ENCODE results near the gene HMX3. TPM values are rescaled to one million over a fixed set of nuclear protein-coding genes. Genes with fewer than 3 reads are reported as not detected.

Gene HMX3
- total and polyA plus RNA-seq, 2 of the 13 experiments (the other 11 are each of a cell fraction or from before 2014, with no cell fraction given): not detected

DNA sequence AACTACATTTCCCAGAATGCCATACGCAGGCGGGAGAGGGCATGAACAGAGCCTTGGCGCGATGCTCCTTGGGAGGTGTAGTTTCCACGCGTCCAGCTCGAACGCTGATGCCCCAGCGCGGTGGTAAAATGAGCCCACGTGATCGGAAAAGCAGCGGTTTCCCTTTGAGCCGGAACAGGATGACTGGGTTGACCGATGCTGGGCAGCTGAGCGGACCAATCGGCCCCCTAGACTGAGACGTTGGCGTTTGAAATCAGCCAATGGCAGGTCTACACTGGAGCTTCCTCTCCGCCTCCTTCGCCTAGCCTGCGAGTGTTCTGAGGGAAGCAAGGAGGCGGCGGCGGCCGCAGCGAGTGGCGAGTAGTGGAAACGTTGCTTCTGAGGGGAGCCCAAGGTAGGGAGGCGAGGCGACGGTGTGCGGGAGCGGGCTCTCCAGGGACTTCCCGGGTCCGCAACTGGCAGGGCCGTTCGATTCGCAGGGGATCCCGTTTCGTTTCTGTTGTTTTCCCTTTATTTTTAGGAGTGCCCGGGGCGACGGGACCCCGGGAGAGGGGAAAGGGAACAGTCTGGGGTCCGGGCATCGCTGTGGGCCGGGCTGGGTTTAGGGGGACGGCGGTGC is 18.4 kb downstream of the HMX3 start, which contains the start of gene BUB3 (continued):
- TF ChIP-seq, protein P1, sequence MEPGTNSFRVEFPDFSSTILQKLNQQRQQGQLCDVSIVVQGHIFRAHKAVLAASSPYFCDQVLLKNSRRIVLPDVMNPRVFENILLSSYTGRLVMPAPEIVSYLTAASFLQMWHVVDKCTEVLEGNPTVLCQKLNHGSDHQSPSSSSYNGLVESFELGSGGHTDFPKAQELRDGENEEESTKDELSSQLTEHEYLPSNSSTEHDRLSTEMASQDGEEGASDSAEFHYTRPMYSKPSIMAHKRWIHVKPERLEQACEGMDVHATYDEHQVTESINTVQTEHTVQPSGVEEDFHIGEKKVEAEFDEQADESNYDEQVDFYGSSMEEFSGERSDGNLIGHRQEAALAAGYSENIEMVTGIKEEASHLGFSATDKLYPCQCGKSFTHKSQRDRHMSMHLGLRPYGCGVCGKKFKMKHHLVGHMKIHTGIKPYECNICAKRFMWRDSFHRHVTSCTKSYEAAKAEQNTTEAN (CRISPR knock-in tag; conservative IDR thresholded peaks at IDR 0.05): no peak
- peak; percentile 56 for TF ChIP-seq ERF (CRISPR knock-in tag; IDR thresholded peaks at IDR 0.05)
- TF ChIP-seq ARID2 (CRISPR knock-in tag; IDR thresholded peaks at IDR 0.05; ENCODE audit: borderline replicate concordance): no peak
- no peak for TF ChIP-seq TCF7L2 (IDR thresholded peaks at IDR 0.05; ENCODE audit: low read depth, low read length)
- TF ChIP-seq PHF20 (CRISPR knock-in tag; IDR thresholded peaks at IDR 0.05): peak; percentile 21; the same call in 1 of the 2 replicates
- no peak for TF ChIP-seq KDM4B (CRISPR knock-in tag; IDR thresholded peaks at IDR 0.05)
- no peak for TF ChIP-seq PHF21A (CRISPR knock-in tag; IDR thresholded peaks at IDR 0.05)
- TF ChIP-seq NR2F6 (IDR thresholded peaks at IDR 0.05): no peak
- TF ChIP-seq NR2F6 (CRISPR knock-in tag; IDR thresholded peaks at IDR 0.05): no peak
- no peak for TF ChIP-seq ZBTB1 (CRISPR knock-in tag; IDR thresholded peaks at IDR 0.05; ENCODE audit: borderline replicate concordance)
- TF ChIP-seq, protein P2, sequence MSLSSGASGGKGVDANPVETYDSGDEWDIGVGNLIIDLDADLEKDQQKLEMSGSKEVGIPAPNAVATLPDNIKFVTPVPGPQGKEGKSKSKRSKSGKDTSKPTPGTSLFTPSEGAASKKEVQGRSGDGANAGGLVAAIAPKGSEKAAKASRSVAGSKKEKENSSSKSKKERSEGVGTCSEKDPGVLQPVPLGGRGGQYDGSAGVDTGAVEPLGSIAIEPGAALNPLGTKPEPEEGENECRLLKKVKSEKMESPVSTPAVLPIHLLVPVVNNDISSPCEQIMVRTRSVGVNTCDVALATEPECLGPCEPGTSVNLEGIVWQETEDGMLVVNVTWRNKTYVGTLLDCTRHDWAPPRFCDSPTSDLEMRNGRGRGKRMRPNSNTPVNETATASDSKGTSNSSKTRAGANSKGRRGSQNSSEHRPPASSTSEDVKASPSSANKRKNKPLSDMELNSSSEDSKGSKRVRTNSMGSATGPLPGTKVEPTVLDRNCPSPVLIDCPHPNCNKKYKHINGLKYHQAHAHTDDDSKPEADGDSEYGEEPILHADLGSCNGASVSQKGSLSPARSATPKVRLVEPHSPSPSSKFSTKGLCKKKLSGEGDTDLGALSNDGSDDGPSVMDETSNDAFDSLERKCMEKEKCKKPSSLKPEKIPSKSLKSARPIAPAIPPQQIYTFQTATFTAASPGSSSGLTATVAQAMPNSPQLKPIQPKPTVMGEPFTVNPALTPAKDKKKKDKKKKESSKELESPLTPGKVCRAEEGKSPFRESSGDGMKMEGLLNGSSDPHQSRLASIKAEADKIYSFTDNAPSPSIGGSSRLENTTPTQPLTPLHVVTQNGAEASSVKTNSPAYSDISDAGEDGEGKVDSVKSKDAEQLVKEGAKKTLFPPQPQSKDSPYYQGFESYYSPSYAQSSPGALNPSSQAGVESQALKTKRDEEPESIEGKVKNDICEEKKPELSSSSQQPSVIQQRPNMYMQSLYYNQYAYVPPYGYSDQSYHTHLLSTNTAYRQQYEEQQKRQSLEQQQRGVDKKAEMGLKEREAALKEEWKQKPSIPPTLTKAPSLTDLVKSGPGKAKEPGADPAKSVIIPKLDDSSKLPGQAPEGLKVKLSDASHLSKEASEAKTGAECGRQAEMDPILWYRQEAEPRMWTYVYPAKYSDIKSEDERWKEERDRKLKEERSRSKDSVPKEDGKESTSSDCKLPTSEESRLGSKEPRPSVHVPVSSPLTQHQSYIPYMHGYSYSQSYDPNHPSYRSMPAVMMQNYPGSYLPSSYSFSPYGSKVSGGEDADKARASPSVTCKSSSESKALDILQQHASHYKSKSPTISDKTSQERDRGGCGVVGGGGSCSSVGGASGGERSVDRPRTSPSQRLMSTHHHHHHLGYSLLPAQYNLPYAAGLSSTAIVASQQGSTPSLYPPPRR (CRISPR knock-in tag; IDR thresholded peaks at IDR 0.05; ENCODE audit: borderline replicate concordance): no peak
- TF ChIP-seq MED1 (CRISPR knock-in tag; IDR thresholded peaks at IDR 0.05): no peak
- TF ChIP-seq SAFB2 (CRISPR knock-in tag; IDR thresholded peaks at IDR 0.05; ENCODE audit: borderline replicate concordance, low read depth): peak; percentile 61; the same call in 1 of the 2 replicates
- TF ChIP-seq ZNF484 (CRISPR knock-in tag; IDR thresholded peaks at IDR 0.05; ENCODE audit: borderline replicate concordance, low read depth): no peak
- no peak for TF ChIP-seq U2AF1 (optimal IDR thresholded peaks at IDR 0.05; ENCODE audit: low read depth, low read length)
- no peak for TF ChIP-seq ZNF446 (CRISPR knock-in tag; IDR thresholded peaks at IDR 0.05)
- TF ChIP-seq RAD21 (CRISPR knock-in tag; IDR thresholded peaks at IDR 0.05): no peak
- no peak for TF ChIP-seq IKZF1 (IDR thresholded peaks at IDR 0.05)
- no peak for TF ChIP-seq KDM6A (CRISPR knock-in tag; IDR thresholded peaks at IDR 0.05; ENCODE audit: low read depth)
- no peak for TF ChIP-seq JDP2 (CRISPR knock-in tag; IDR thresholded peaks at IDR 0.05; ENCODE audit: borderline replicate concordance)
- no peak for TF ChIP-seq ZNF160 (CRISPR knock-in tag; IDR thresholded peaks at IDR 0.05)
- TF ChIP-seq NFKB2 (CRISPR knock-in tag; IDR thresholded peaks at IDR 0.05; ENCODE audit: borderline replicate concordance): no peak
- TF ChIP-seq ZSCAN20 (CRISPR knock-in tag; IDR thresholded peaks at IDR 0.05; ENCODE audit: borderline replicate concordance): no peak
- no peak for TF ChIP-seq ZKSCAN5 (CRISPR knock-in tag; IDR thresholded peaks at IDR 0.05)
- TF ChIP-seq FIP1L1 (IDR thresholded peaks at IDR 0.05; ENCODE audit: borderline replicate concordance, insufficient read depth, low read depth, low read length): no peak
- TF ChIP-seq GATAD1 (CRISPR knock-in tag; IDR thresholded peaks at IDR 0.05): peak; percentile 81
- TF ChIP-seq ZNF567 (CRISPR knock-in tag; IDR thresholded peaks at IDR 0.05; ENCODE audit: borderline replicate concordance): no peak
- TF ChIP-seq SRY (CRISPR knock-in tag; IDR thresholded peaks at IDR 0.05): no peak
- TF ChIP-seq HNRNPH1 (optimal IDR thresholded peaks at IDR 0.05; ENCODE audit: low read depth, low read length): no peak
